NCI-H748 (cell line): Measurements from ENCODE around the gene GALNS.
A peak's percentile ranks its signal among the peaks of the same experiment; 100 is the strongest.

Experiments
- DNase-seq: peaks from one replicate; lab custom pipeline; 2025; ENCODE audit not compliant: unreplicated experiment; lab: John Stamatoyannopoulos, UW

Gene GALNS

DNA sequence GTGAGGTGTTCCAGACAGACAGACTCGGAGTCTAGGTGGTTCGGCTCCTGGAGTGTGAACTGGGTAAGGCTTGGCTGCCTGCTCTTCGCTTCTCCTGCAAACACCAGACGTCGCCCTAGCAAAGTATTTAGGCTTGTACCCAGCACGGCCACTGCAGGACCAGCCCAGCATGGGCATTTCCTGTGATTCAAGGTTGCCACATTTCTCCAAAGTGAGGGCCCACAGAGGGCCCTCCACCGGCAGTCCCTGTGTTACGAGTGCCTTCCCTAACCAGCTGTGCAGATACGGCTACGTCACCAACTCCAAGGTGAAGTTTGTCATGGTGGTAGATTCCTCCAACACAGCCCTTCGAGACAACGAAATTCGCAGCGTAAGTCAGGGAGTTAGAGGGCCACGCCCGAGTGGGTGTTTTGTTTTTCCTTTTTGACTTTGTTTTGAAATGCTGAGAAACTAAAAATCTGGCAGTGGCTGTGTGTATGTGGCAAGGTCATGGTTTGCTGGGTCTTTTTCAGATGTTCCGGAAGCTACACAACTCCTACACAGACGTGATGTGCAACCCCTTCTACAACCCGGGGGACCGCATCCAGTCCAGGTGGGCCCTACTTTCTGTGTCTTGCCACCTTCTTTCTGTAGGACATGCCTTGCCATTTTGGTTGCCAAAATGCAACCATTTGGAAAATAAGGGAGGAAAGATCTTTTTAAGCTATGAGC lies 2.8 kb upstream of the GALNS start:
- no peak for DNase-seq

DNA sequence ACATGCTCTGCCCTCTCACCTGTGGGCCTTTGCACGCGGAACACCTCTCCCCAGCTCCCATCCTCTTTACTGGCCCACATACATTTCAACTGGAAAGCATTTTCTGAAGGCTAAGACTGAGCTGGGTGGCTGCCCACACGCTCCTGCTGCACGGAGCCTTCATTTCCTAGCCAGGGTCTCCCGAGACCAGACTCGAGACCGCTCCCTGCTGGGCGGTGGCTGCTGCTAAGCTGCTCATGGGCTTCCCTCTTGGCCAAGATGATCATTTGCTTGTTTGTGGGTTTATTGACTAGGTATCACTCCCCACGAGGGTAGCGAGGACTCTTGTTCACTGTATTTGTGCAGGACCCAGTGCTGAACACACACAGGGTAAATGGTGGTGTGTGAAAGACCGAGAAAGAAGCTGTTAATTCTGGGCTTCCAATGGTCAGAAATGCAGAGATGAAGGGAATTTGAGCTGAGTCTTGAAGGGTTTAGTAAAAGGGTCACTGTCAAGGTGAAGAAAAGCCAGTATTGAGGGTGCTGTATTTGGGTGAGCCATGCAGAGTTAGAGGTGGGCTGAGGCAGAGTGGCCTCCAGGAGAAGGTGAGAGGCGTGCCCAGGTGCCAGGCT lies 1.1 kb upstream of the GALNS start:
- DNase-seq: peak; percentile 43

DNA sequence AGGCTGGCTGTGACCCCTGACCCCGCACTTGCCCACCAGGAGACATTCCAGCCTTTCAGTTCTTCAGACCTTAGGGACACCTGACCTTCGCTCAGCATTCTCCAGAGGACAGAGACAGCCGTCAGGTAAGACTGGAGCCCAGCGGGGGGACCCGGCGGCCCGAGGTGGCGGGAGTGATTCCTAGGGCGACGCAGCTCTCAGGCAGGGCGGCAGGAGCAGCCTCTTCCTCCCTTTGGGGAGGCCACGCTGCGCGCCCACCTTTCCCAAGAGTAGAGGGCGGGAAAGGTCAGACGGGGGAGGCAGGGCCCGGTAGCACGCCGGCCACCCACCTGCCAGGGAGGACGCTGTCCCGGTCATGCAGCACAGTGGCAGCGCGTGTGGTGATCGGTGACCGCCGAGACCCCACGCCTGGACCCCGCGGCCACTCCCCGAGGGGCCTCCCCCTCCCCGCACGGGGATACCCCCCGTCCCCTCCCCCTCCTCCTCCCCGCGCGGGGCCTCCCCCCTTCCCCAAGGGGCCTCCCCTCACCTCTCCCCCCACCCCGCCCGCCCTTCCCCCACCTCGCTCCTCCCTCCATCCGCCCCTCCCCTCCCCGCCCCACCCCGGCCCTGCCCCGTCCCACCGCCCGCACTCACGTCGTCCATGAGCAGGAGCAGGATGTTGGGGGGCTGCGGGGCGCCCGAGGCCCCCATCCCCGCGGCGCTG lies 472 bp downstream of the GALNS start:
- peak; percentile 31 for DNase-seq

DNA sequence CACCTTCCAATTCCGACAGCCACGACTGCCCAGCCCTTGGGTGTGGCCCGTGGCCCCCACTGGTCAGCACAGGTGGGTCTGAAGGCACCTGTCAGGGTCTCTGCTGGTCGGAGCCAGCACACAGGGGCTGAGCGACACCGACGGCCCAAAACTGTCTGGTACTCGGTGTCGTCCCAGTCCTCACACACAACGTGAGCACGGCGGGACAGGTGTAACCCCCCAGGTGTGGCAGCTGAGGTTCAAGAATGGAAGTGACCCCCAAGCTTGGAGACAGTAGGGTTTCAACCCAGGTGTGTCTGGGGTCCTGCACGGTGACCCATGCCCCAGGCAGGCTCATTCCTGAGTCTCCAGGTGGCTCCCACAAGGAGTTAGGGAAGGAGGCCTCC lies 1.0 kb downstream of the GALNS start:
- DNase-seq: no peak

DNA sequence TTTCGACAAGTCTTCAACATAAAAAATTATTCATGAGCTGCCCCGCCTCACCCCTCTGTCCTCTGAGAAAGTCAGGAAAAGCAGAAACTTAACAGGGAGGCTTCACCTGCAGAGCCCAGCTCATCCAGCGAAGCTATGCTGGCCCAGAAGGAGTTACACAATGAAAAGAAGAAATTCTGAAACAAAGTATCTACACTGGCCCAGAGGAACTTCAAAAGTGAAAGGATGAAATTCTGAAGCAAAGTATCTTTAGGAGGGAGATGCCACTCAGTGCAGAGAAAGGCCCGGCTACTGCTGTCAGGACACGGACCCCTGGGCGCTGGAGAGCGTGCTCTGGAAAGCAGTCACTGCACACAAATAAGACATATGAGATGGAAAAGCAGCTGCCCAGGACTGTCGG lies 1.6 kb downstream of the GALNS start:
- DNase-seq: no peak

DNA sequence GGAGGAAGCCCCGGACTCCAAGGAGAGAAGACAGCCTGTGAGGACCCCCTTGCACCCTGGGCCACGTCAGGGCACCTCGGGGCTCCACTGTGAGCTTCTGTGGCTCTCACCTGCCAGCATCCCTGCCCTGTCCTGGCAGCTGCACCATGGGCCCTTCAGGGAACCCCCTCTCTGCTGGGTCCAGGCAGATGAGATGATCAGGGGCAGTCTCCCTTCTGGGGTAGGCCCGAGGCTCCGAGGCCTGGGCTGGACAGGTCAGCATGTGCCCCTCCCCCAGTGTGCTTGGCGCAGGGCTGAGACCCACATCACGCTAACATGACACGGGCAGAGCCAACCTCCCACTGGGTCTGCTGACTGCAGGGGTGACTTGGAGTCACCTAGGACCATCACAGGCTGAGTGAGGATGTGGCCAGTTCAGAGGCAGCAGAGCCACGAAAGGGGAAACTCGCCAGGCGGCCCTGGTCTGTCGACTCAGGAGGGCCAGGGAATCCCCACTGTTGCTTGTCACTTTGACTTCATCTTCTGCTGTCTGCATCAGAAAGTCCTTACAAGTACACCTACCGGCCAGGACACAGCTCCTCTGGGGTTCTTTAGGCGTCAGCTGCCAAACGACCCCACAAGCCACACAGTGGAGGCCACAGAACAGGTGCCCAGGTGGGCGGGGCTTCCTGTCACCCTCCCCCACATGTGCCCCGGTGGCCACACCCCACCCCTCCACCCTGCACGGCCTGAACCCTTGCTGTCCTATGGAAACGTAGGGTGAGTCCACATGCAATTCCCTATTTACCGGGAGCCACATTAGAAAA lies 2.2 kb downstream of the GALNS start:
- DNase-seq: no peak

DNA sequence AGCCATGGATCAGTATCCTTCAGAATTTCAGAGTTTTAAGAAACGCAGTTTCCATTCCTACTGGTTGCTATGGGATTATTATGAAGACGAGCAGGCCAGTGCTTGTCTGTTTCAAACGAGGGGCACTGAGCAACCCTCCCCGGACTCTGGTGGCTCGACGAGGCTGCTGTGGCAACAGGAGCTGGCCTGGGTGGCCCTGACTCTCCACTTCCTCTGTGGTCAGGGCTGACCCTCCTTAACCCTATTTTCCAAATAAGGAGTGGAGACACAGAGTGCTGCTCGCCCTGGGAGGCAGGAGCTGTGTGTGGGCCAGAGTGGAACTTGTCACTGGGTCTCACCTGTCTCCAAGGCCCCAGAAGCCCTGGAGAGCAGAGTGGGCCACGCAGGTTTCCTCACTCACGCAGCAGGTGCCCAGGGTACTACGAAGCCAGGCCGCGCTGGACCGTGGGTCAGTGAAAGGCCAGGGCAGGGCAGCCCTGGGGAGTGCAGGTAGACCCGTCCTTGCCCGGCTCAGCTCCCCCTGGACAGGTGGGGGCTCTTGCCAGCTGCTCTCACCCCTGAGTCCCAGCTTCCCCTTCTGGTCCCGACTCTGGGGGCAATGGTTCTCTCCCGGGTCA lies 3.3 kb downstream of the GALNS start:
- no peak for DNase-seq

DNA sequence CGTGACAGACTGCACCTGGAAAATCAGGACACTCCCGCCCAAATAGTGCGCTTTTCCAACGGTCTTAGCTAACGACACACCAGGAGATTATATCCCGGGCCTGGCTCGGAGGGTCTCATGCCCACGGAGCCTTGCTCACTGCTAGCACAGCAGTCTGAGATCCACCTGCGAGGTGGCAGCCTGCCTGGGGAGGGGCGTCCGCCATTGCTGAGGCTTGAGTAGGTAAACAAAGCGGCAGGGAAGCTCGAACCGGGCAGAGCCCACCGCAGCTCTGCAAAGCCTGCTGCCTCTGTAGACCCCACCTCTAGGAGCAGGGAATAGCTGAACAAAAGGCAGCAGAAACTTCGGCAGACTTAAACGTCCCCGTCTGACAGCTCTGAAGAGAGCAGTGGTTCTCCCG lies 5.1 kb downstream of the GALNS start:
- no peak for DNase-seq

DNA sequence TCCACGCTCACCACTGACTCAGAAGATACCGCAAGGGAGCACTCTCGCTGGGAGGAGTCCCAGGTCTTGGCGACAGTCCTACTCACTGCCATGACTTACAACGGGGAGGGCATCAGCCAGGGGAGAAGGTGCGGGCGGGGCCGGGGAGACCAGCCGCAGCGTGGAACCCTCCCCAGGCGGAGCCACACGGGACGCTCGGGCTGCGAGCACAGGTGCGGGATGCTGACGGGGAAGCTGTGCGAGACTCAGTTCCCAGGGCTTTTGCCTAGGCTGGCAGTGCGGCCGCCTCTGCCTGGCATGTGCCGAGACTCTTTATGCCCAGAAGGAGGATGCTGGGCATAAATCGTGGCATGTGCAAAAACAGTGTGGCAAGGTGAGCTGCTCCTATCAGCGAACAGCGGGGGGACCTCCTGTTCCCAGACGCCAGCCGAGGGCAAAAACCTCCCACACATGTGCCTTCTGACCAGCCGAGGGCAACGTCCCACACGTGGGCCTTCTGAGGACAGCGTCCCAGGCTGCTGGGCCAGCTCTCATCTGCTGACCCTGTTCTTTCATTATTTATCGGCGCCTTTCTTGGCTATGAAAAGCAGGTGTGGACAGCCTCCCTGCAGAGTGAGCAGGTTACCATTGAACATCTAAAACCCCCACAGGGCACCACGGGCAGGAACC lies 6.1 kb downstream of the GALNS start:
- no peak for DNase-seq

DNA sequence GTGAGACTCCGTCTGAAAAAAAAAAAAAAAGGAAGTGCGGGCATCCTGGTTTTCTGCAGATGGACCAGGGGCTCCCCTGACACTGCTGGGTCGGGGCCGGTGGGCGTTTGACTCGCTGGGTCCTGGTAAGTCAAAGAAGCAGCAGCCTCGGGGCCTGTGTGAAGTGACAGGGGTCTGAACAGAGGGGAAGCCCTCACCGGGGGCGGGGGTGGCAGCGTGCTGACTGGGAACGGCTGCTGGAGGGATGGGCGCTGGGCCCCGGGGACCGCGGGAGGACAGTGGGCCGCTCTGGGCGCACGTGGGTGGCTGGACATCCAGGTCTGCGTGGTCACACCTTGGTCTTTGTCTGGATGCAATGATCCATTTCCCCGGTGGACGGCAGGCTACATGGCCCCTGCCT lies 8.2 kb downstream of the GALNS start:
- DNase-seq: no peak

DNA sequence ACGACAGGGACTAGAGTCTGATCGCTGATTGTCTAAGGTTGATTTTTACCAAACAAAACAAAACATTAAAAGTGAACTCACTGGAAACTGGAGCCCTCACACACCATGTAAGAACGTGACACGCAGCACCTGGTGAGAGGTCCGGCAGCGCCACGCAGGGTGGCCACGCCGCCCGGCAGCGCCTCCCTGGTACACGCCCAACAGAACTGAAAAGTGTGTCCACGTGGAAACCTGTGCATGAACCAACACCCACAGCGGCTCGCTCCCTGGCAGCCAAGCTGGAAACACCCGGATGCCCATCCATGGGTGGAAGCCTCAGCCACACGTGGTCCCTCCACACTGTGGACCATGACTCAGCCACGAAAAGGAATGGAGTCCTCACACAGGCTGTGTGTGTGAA lies 9.1 kb downstream of the GALNS start:
- no peak for DNase-seq

DNA sequence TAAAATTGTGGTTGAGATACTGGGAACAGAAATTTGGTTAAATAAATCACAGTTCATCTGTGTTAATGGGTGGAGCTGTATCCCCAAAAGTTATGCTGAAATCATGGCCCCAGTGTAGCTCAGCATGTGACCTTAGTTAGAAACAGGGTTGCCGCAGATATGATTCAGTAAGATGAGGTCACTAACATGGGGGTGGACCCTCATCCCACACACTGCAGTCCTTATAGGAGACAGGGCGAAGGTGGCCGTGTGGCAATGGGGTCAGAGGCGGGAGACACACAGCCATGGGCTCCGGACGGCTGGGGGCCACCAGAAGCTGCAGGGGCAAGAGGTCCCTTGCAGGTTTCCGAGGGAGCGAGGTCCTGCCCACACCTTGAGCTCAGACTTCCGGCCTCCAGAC lies 10.7 kb downstream of the GALNS start:
- DNase-seq: no peak

DNA sequence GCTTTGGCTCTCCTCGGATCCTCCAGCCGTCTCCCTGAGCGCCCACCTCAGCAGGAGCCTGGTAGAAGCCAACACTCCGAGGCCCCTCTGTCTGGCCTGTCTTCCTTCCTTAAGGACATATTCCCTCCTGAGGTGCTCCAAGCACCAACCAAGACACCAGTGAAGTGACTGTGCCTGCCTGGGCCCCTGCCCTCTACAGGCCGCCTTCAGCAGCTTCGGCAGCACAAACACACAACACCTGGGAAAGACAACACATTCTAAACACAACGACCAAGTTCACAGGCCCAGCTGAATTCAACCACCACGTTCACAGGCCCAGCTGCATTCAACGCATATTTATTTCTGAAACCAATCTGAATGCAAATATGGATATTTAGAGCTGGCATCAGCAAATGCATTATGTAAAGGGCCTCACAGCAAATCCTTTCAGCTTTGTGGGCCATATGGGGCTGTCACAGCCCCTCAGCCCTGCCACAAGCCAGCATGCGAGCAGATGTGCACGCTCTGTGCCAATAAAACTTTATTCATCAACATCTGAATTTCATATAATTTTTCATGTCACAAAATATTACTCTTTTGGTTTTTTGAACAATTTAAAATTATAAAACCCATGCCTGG lies 12.2 kb downstream of the GALNS start:
- DNase-seq: no peak

DNA sequence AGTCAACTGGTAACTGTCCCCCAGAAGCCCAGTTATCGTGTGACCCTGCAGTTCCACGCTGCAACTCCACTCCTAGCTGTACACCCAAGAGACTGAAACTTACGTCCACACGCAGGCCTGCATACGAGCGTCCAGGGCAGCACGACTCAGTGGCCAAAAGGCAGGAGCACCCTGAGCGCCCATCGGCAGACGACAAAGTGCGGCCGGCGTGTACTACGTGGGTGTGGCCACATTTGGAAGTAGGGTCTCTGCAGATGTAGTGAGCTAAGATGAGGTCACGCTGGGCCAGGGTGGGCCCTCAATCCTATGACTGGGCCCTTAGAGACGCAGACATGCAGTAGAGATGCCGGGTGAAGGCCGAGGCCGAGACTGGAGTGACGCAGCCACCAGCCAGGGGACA lies 13.5 kb downstream of the GALNS start:
- no peak for DNase-seq

DNA sequence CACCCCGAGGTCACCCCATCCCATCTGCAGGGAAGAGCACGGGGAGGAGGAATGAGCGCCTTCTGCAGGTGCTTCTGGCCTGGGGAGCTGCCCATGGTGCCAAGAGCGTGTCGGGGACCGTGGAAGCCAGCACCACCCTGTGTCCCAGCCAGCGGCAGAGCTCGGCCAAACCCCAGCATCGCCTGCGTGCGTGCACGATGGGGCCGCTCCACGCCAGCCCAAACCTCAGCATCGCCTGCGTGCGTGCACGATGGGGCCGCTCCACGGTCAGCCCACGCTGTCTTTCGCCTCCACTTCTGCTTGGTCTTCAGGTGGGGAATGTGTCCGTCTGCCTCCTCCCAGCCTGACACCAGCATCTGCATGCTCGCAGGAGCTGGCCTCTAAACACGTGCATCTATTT lies 13.9 kb downstream of the GALNS start:
- no peak for DNase-seq

DNA sequence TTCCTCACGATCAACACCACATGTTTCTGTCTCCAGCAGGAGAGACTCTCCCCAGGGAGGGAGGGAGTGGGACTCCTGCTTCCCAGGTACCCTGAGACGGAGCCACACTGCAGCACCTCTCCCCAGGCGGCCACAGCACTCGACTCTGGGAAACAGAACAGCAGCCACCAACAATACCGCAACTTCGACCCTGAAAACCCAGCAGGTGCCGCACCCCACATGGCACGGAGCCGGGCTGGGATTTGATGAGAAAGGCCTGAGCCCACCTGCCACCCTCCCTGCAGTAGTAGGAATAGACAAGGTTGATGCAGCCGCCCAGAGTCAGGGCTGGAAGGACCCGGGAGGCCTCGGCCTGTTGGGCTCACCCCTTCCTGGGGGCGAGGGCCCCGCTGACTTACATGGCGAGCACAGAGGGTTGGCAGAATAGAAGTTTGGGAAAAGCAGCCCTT lies 14.4 kb downstream of the GALNS start:
- DNase-seq: no peak

DNA sequence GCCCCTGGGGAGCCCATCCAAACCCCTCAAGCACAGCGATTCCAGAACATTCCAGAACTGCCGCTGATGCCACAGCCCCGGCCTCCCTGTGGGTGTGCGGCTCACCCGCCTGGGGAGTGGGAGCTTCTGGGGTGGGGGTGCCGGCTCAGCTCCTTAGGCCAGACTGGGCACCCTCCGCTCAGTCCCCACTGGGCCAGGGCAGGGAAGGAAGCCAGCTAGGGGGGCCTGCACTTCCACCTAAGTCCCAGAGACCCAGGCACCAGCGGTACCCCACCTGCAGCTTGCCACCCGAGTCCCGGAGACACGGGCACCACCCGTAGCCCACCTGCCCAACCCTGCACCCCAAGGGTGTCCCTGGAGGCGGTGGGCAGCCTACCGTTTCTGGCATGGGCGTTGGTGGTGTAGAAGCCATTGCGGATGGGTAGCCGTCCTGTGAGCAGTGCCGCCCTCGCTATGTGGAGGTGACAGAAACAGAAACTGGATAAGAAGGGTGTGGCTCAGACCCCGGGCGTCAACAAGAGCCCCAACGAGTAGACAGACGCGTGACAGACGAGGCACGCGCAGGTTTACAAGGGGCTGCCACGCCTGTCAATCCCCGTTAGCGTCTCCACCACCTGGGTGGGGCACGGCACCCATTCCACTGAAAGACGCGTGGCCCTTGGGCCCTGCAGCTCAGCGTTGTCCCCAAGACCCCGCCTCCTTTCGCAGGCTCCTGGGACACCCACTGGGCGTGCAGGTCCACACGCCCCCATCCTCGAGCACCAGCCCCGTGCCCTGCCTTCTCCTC lies 15.0 kb downstream of the GALNS start:
- no peak for DNase-seq

DNA sequence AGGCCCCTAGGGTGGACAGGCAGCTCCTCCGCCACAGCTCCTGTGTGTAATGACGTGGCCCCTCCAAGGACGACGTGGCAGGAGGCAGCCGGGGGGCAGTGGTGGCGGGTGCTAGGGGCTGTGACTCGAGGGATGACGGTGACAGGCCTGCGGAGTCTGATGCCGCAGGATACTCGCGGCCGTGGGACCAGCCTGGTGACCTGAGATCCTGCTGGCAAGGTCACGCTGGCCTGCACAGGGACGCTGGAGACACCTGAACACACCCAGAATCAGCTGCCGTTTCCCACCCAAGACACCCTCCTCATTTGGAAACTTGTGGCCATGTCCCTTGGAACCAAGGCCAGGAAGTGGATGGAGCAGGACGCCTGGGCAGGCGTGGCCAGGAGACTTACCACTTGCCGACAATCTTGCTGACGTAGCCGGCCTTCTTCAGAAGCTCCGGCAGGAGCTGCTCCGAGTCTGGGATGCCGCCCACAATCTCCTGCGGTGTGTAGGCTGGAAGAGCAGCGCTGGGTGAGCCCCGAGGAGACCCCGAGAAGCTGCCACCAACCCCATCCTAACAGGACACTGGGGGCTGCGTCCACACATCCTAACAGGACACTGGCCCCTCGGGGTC lies 16.0 kb downstream of the GALNS start:
- DNase-seq: no peak
